ENCODE measurements around the gene ZBTB22.
"Not testable (repeated sequence)": the region's sequence is repeated elsewhere in the genome, so short reads cannot be mapped to it uniquely, and the experiment has no call there.

Gene ZBTB22, protein sequence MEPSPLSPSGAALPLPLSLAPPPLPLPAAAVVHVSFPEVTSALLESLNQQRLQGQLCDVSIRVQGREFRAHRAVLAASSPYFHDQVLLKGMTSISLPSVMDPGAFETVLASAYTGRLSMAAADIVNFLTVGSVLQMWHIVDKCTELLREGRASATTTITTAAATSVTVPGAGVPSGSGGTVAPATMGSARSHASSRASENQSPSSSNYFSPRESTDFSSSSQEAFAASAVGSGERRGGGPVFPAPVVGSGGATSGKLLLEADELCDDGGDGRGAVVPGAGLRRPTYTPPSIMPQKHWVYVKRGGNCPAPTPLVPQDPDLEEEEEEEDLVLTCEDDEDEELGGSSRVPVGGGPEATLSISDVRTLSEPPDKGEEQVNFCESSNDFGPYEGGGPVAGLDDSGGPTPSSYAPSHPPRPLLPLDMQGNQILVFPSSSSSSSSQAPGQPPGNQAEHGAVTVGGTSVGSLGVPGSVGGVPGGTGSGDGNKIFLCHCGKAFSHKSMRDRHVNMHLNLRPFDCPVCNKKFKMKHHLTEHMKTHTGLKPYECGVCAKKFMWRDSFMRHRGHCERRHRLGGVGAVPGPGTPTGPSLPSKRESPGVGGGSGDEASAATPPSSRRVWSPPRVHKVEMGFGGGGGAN

GRCh38 chr6:33317669-33318425, at the start of gene ZBTB22:
Gene ZBTB22 (minus strand): TSS chr6:33317744. CDS start chr6:33316916, 828 bp downstream.
- no peak for TF ChIP-seq CTCF (IDR thresholded peaks at IDR 0.05; ENCODE audit: extremely low read depth, missing control alignments)
- DNase-seq (ENCODE audit: low spot score) = peak; percentile 88

GRCh38 chr6:33367009-33367714, 49.6 kb upstream of the ZBTB22 start:
- TF ChIP-seq CTCF (IDR thresholded peaks at IDR 0.05; ENCODE audit: extremely low read depth, missing control alignments) = no peak
- no peak for DNase-seq (ENCODE audit: low spot score)

DNA sequence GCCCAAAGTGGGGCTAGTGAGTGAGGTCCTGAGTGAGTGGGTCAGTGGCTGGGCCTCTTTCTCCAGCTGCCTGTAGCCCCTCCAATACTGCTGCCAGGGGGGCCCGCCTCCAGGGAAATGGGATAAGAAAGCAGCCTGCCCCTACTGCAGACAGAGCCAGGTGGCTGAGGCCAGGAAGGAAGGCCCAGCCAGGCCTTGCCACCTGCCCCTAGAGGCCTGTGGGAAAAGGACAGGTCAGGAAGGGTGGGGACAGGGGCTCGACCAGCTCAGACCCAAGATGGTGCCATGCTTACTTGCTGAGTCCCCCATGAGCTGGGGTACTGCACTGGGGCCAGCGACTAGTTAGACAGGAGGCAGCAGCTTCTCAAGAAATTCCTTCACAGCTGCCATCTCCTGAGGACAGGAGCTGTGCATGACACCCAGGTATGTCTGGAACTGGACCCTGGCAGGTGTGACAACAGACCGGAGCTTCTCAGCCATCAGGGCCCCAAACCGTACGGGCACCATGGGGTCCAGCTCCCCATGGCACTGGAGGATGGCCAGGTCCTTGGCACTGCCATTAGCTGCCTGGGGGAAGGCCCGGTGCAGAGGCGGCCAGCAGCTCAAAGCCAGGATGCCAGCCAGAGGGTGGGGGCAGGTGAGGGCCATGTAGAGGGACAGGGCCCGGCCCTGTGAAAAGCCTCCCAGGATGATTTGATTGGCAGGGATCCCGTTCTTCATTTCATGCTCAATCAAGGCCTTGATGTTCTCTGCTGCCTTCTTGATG, 47.8 kb upstream of the ZBTB22 start:
- not testable (repeated sequence) for DNase-seq (ENCODE audit: low spot score)

DNA sequence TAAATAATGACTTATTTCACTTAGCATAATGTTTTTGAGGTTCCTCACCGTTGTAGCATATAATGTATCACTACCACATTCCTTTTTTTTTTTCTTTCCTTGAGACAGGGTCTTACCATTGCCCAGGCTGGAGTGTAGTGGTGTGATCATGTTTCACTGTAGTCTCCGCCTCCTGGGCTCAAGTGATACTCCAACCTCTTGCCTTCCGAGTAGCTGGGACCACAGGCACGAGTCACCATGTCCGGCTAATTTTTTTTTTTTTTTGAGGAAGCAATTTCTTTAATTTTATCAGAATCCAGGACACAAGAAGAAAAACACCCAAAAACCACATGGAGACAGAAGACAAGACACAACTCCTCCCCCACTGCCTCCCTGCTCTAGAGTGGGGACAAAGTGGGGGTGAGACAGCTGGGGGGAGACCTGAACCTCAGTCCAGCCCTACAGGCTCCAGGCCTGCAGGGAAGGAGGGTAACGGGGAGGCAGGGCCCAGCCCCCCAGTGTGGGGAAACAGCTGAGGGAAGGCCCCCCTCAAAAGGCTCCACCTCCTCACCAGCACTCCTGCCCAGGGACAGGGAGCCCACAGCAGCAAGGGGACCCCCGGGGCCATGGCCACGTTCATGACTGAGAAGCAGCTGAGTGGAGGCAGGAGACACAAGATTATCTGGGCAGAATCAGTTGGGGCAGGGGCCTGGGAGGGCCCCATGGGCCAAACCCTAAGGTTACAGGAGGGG, 47.1 kb upstream of the ZBTB22 start:
- not testable (repeated sequence) for DNase-seq (ENCODE audit: low spot score)

GRCh38 chr6:33363486-33363885, 45.9 kb upstream of the ZBTB22 start:
- not testable (repeated sequence) for DNase-seq (ENCODE audit: low spot score)

DNA sequence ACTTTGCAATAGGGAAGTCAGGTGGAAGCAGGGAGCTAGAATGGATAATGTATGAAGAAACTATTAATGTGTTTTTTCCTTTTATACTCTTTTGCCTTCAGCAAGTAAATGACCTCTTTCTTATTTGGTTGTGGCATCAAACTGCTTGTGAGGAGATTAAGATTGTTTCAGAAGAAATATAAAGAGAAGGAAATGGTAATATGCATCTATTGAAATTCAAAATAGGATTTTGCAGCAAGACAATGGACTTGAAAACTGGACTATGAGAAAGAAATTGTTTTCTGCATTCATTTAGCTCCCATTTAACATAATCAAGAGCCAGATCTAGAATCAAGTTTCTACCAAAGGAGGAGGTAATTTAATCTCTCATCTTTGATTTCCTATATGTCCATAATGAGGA, 41.8 kb upstream of the ZBTB22 start:
- DNase-seq (ENCODE audit: low spot score) = no peak
- no peak for TF ChIP-seq CTCF (IDR thresholded peaks at IDR 0.05; ENCODE audit: extremely low read depth, missing control alignments)

DNA sequence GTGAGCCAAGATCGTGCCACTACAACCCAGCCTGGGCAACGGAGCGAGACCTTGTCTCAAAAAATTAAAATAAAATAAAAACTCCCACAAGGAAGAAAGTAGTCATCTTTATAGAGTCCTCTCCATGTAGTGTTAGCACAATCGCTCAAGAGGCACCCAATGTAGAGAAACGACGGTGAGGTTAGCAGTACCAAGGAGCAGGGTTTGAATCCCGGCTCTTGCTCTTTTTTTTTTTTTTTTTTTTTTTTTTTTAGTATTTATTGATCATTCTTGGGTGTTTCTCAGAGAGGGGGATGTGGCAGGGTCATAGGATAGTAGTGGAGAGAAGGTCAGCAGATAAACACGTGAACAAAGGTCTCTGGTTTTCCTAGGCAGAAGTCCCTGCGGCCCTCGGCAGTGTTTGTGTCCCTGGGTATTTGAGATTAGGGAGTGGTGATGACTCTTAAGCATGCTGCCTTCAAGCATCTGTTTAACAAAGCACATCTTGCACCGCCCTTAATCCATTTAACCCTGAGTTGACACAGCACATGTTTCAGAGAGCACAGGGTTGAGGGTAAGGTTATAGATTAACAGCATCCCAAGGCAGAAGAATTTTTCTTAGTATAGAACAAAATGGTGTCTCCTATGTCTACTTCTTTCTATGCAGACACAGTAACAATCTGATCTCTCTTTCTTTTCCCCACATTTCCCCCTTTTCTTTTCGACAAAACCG, 39.8 kb upstream of the ZBTB22 start:
- not testable (repeated sequence) for DNase-seq (ENCODE audit: low spot score)

DNA sequence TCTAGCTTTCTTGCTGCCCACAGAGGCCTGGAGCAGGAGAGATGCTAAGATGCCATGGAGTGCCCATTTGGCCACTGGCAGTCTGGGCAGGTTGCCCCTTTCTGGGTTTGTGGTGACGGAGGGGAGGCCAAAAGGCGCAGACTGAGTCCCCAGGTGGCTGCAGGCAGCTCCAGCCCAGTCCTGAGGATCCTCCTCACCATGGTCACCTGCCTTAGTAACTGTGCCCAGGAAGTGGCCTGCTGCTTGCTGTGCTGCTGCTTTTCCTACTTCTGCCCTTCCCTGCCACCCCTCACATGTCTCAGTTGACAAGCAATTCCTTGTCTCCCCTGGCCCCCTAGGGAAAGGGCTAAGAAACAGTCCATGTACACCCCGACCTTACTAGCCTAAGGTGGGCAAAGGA, 38.8 kb upstream of the ZBTB22 start:
- no peak for DNase-seq (ENCODE audit: low spot score)
- TF ChIP-seq CTCF (IDR thresholded peaks at IDR 0.05; ENCODE audit: extremely low read depth, missing control alignments) = no peak

- not testable (repeated sequence) for DNase-seq (ENCODE audit: low spot score)
Observed at GRCh38 chr6:33355860-33356259, 38.3 kb upstream of the ZBTB22 start.

Measured in GM20000 (cell line).